Measurements from ENCODE around the gene TDRD9. TPM values are rescaled to one million over a fixed set of nuclear protein-coding genes. Genes with fewer than 3 reads are reported as not detected.

The TDRD9 gene
- total and polyA plus RNA-seq, 2 experiments from 2014 or later: not detected

DNA sequence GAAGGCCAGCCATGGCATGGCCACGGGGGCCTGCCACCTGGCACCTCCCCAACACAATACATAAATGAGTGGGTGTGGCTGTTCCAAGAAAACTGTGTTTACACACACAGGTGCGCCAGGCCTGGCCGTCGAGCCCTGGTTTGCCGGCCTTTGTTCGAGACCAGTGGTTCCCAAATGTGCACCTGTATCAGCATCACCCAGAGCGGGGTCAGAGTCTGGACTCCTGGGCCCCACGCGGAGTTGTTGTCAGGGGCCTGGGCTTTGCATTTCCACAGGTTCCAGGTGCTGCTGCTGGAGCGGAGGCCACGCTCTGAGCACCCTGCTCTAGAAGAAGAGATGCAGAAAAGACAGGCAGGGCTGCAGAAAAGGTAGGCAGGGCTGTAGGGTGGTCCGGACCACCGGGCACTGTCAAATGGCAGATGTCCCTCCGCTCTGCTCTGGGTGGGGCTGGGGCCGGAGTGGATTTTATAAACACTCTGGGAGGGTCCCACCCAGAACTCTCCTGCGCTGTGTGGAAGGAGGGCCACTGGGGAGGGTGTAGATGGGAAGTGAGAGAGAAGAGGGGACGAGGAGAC is 153.1 kb downstream of the TDRD9 start:
- H3K4me1 ChIP-seq (ENCODE audit: insufficient read depth): no peaks in the 10 kb centered on the region
- no peak overlapping the region for H3K27ac ChIP-seq
- H3K9me3 ChIP-seq (ENCODE audit: low read depth): no peaks in the 10 kb centered on the region
- no peaks in the 10 kb centered on the region for H3K36me3 ChIP-seq (ENCODE audit: low read depth)
- no peaks in the 10 kb centered on the region for H3F3A ChIP-seq (ENCODE audit: insufficient read depth)
- no peak overlapping the region for H3K9ac ChIP-seq
- no peaks in the 10 kb centered on the region for H3K79me2 ChIP-seq (ENCODE audit: insufficient read depth)
- no peaks in the 10 kb centered on the region for H4K20me1 ChIP-seq (ENCODE audit: insufficient read depth)
- DNase-seq: no peak
- H3K4me2 ChIP-seq (ENCODE audit: unreplicated experiment): no peak overlapping the region
- no peaks in the 10 kb centered on the region for H3K9me2 ChIP-seq (ENCODE audit: insufficient read depth)
- H3K4me3 ChIP-seq: no peak overlapping the region
- no peak overlapping the region for H2AFZ ChIP-seq
- WGBS, 2 experiments (ENCODE audit: low coverage in 1 of 2, low lambda C conversion rate in 2 of 2, missing lambda C conversion rate in 2 of 2): 66 to 68% methylated on average over 17 of the region's 17 CpGs
- no peak for TF ChIP-seq EZH2phosphoT487 (IDR thresholded peaks at IDR 0.05; ENCODE audit: insufficient read depth, low read depth)
- TF ChIP-seq EZH2 (IDR thresholded peaks at IDR 0.05; ENCODE audit: insufficient read depth, poor library complexity, severe bottlenecking): no peak
- in situ Hi-C loops (cut with MboI): no loop called here
- H3K27me3 ChIP-seq (replicated peaks; ENCODE audit: insufficient read depth): peaks cover 7% of the 10 kb centered on the region; the same call in 1 of the 2 replicates

DNA sequence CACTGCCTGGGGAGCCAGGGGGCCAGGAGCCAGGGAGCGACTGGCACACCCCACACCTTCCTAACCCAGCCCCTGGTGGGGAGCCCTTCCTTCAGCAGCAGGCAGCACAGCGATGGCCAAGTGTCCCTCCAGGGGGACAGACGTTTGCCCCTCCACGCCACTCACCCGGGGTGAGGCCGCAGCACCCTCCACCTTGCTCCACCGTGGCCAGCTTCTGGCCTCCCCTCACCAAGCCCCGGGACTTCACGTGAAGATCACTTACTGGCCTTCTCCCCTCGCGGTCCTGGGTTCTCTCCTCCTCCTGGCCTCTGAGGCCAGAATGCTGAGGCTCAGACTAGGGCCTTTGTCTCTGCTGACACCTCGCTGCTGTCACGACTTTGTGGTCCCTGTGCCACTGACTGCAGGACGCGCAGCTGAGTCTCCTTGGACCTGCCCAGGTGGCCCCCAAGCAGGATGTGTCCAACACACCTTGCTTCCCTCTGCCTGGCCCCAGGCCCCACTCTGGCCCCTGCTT is 153.8 kb downstream of the TDRD9 start:
- Histone ChIP-seq H3K4me1 (ENCODE audit: insufficient read depth) (no peaks in the 10 kb centered on the region), H3K79me2 (ENCODE audit: insufficient read depth) (no peaks in the 10 kb centered on the region), H3K27ac (no peak overlapping the region), H3K4me3 (no peak overlapping the region), H3F3A (ENCODE audit: insufficient read depth) (no peaks in the 10 kb centered on the region), H3K4me2 (ENCODE audit: unreplicated experiment) (no peak overlapping the region), H3K9me3 (ENCODE audit: low read depth) (no peaks in the 10 kb centered on the region), H4K20me1 (ENCODE audit: insufficient read depth) (no peaks in the 10 kb centered on the region), H3K9ac (no peak overlapping the region), H3K27me3 (replicated peaks; ENCODE audit: insufficient read depth) (peaks cover under 1% of the 10 kb centered on the region; the same call in 1 of the 2 replicates), H3K9me2 (ENCODE audit: insufficient read depth) (no peaks in the 10 kb centered on the region), H3K36me3 (ENCODE audit: low read depth) (no peaks in the 10 kb centered on the region), H2AFZ (no peak overlapping the region)
- 45 to 48% methylated on average over 13 to 15 of the region's 15 CpGs for WGBS, 2 experiments (ENCODE audit: low coverage in 1 of 2, low lambda C conversion rate in 2 of 2, missing lambda C conversion rate in 2 of 2)
- TF ChIP-seq EZH2phosphoT487 (IDR thresholded peaks at IDR 0.05; ENCODE audit: insufficient read depth, low read depth) (no peak), EZH2 (IDR thresholded peaks at IDR 0.05; ENCODE audit: insufficient read depth, poor library complexity, severe bottlenecking) (no peak)
- no peak for DNase-seq
- in situ Hi-C loops (cut with MboI): no loop called here

DNA sequence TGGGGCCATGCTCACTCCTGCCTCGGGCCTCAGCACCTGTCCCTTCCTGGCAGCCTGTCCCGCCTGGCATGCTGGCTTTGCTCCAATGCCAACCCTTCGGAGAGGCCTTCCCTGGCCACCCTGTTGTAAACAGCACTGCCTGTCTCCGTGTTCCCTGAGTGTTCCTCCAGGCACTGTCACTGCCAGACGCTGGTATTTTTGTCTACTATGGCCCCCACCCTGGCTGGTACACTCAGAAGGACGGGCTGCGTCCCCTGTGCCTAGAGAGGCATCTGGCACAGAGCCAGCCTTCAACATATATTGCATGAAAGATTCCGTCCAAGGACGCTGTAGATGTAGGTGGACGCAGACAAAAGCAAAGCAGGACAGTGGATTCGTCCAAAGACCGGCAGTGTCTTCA is 154.6 kb downstream of the TDRD9 start:
- H3F3A ChIP-seq (ENCODE audit: insufficient read depth): no peaks in the 10 kb centered on the region
- H3K9me2 ChIP-seq (ENCODE audit: insufficient read depth): no peaks in the 10 kb centered on the region
- H2AFZ ChIP-seq: no peak overlapping the region
- no peaks in the 10 kb centered on the region; the same call in 1 of the 2 replicates for H3K27me3 ChIP-seq (replicated peaks; ENCODE audit: insufficient read depth)
- WGBS, 2 experiments (ENCODE audit: low coverage in 1 of 2, low lambda C conversion rate in 2 of 2, missing lambda C conversion rate in 2 of 2): 27 to 32% methylated on average over 12 of the region's 12 CpGs
- DNase-seq: no peak
- in situ Hi-C loops (cut with MboI): no loop called here
- no peaks in the 10 kb centered on the region for H3K9me3 ChIP-seq (ENCODE audit: low read depth)
- no peaks in the 10 kb centered on the region for H4K20me1 ChIP-seq (ENCODE audit: insufficient read depth)
- no peak overlapping the region for H3K27ac ChIP-seq
- no peaks in the 10 kb centered on the region for H3K79me2 ChIP-seq (ENCODE audit: insufficient read depth)
- H3K4me1 ChIP-seq (ENCODE audit: insufficient read depth): no peaks in the 10 kb centered on the region
- H3K9ac ChIP-seq: no peak overlapping the region
- no peak overlapping the region for H3K4me2 ChIP-seq (ENCODE audit: unreplicated experiment)
- no peaks in the 10 kb centered on the region for H3K36me3 ChIP-seq (ENCODE audit: low read depth)
- no peak overlapping the region for H3K4me3 ChIP-seq
- no peak for TF ChIP-seq EZH2phosphoT487 (IDR thresholded peaks at IDR 0.05; ENCODE audit: insufficient read depth, low read depth)
- no peak for TF ChIP-seq EZH2 (IDR thresholded peaks at IDR 0.05; ENCODE audit: insufficient read depth, poor library complexity, severe bottlenecking)

DNA sequence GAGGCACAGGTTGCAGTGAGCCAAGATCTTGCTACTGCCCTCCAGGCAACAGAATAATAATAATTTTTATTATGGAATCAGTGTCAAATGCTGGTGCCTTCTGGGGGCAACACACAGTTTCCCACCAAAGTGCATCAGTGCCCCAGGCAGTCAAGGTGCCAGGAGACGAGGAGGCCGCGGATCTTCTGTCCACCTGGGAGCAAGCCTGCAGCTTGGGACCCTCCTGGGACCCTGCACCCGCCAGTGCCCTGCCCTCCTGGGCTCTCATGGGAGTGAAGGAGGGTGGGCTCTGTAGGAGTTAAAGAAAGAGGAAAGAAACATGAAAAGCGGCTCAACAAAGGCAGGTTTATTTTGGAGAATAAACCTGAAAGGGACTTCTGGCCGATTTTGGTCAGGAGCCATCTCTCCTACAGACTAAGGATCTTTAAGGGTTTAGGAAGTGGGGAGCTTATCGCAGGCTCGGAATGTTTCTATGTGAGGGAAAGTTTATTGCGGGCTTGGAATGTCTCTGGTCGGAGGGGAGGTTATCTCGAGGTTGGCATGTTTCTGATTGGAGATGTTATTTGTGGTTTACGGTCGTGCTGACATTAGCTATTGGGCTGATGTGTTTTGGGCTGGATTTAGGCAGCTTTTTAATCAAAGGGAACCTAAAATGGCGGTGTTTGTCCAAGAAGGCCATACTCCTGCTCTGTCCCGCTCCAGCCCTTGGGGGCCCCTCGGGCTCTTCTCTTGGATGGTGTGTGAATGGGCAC is 156.2 kb downstream of the TDRD9 start:
- DNase-seq: no peak
- H2AFZ ChIP-seq: no peak overlapping the region
- in situ Hi-C loops (cut with MboI): no loop called here

More for the DNA sequence above, 156.2 kb downstream of the TDRD9 start:
- no peaks in the 10 kb centered on the region for H3K9me2 ChIP-seq (ENCODE audit: insufficient read depth)
- no peak overlapping the region for H3K27ac ChIP-seq
- no peak overlapping the region for H3K9ac ChIP-seq
- WGBS, 2 experiments (ENCODE audit: low coverage in 1 of 2, low lambda C conversion rate in 2 of 2, missing lambda C conversion rate in 2 of 2): 71 to 77% methylated on average over 16 of the region's 16 CpGs
- no peaks in the 10 kb centered on the region for H3K4me1 ChIP-seq (ENCODE audit: insufficient read depth)
- H4K20me1 ChIP-seq (ENCODE audit: insufficient read depth): no peaks in the 10 kb centered on the region
- no peak overlapping the region for H3K4me2 ChIP-seq (ENCODE audit: unreplicated experiment)
- H3K9me3 ChIP-seq (ENCODE audit: low read depth): no peaks in the 10 kb centered on the region
- H3K4me3 ChIP-seq: no peak overlapping the region
- TF ChIP-seq EZH2 (IDR thresholded peaks at IDR 0.05; ENCODE audit: insufficient read depth, poor library complexity, severe bottlenecking) (no peak), EZH2phosphoT487 (IDR thresholded peaks at IDR 0.05; ENCODE audit: insufficient read depth, low read depth) (no peak)
- H3K79me2 ChIP-seq (ENCODE audit: insufficient read depth): no peaks in the 10 kb centered on the region
- H3F3A ChIP-seq (ENCODE audit: insufficient read depth): no peaks in the 10 kb centered on the region
- no peaks in the 10 kb centered on the region for H3K36me3 ChIP-seq (ENCODE audit: low read depth)
- H3K27me3 ChIP-seq (replicated peaks; ENCODE audit: insufficient read depth): no peaks in the 10 kb centered on the region; the same call in 1 of the 2 replicates
